ENCODE results near the gene TRANK1. TPM values are rescaled to one million over a fixed set of nuclear protein-coding genes. Genes with fewer than 3 reads are reported as not detected.
"Not testable (repeated sequence)": the region's sequence is repeated elsewhere in the genome, so short reads cannot be mapped to it uniquely, and the experiment has no call there.

Gene TRANK1
- polyA plus RNA-seq, 1 donor from 2014 or later, result 11.6 TPM

- no peaks in the 10 kb centered on the region for H4K20me1 ChIP-seq (ENCODE audit: insufficient read depth)
- no peaks in the 10 kb centered on the region for H3K79me2 ChIP-seq (replicated peaks; ENCODE audit: insufficient read depth, low read length)
- H3K9ac ChIP-seq (ENCODE audit: low read length), result no peak overlapping the region
- no peaks in the 10 kb centered on the region for H3F3A ChIP-seq (ENCODE audit: insufficient read depth, low read length, poor library complexity, severe bottlenecking)
- TF ChIP-seq MXI1 (conservative IDR thresholded peaks at IDR 0.05; ENCODE audit: poor library complexity, severe bottlenecking) (no peak), TAF1 (IDR thresholded peaks at IDR 0.05; ENCODE audit: low read depth) (no peak), EP300 (conservative IDR thresholded peaks at IDR 0.05; ENCODE audit: poor library complexity, severe bottlenecking) (no peak), CTCF (IDR thresholded peaks at IDR 0.05; ENCODE audit: poor library complexity, severe bottlenecking) (no peak), REST (IDR thresholded peaks at IDR 0.05; ENCODE audit: borderline replicate concordance) (no peak), EZH2 (IDR thresholded peaks at IDR 0.05; ENCODE audit: borderline replicate concordance, insufficient read depth, low read length, poor library complexity, severe bottlenecking) (no peak), SMC3 (conservative IDR thresholded peaks at IDR 0.05; ENCODE audit: poor library complexity) (no peak), POLR2AphosphoS5 (IDR thresholded peaks at IDR 0.05) (no peak), RAD21 (conservative IDR thresholded peaks at IDR 0.05) (no peak)
- no peak overlapping the region for H3K27ac ChIP-seq (ENCODE audit: low read length)
- H3K27me3 ChIP-seq (ENCODE audit: insufficient read depth, low read depth, low read length), result no peaks in the 10 kb centered on the region
- H3K4me3 ChIP-seq (ENCODE audit: low read length), result no peak overlapping the region
- no peaks in the 10 kb centered on the region for H3K36me3 ChIP-seq (ENCODE audit: insufficient read depth, low read length)
- no peaks in the 10 kb centered on the region for H3K9me2 ChIP-seq (ENCODE audit: insufficient read depth, low read length)
- H3K9me3 ChIP-seq (ENCODE audit: low read length), result no peaks in the 10 kb centered on the region
- no peak overlapping the region for H3K4me2 ChIP-seq (ENCODE audit: low read length)
- H2AFZ ChIP-seq (ENCODE audit: low read depth, low read length), result no peak overlapping the region
Measured at GRCh38 chr3:36933540-36934296, 11.1 kb downstream of the TRANK1 start.

DNA sequence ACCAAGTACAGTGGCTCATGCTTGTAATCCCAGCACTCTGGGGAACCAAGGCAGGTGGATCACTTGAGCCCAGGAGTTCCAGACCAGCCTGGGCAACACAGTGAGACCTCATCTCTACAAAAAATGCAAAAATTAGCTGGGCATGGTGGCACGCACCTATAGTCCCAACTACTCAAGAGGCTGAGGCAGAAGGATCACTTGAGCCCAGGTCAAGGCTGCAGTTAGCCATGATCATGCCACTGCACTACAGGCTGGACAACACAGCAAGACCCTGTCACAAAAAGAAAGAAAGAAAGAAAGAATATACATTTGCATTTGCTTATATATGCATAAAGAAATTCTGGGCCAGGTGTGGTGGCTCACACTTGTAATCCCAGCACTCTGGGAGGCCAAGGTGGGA lies 13.4 kb downstream of the TRANK1 start:
- H3K27ac ChIP-seq (ENCODE audit: low read length); H3K4me3 ChIP-seq (ENCODE audit: low read length); H2AFZ ChIP-seq (ENCODE audit: low read depth, low read length); H3K9me3 ChIP-seq (ENCODE audit: low read length); H3K79me2 ChIP-seq (replicated peaks; ENCODE audit: insufficient read depth, low read length); H3K9me2 ChIP-seq (ENCODE audit: insufficient read depth, low read length); H3F3A ChIP-seq (ENCODE audit: insufficient read depth, low read length, poor library complexity, severe bottlenecking); H3K4me2 ChIP-seq (ENCODE audit: low read length); H3K9ac ChIP-seq (ENCODE audit: low read length); H3K36me3 ChIP-seq (ENCODE audit: insufficient read depth, low read length); H4K20me1 ChIP-seq (ENCODE audit: insufficient read depth); H3K27me3 ChIP-seq (ENCODE audit: insufficient read depth, low read depth, low read length): not testable (repeated sequence)
